GM18507 (cell line): ENCODE results near the gene CNTNAP2.

Experiments
- DNase-seq: peaks from one replicate; pipeline ENCODE4 v3.0.0; 2011; ENCODE audit warnings: low read depth; ENCODE audit not compliant: insufficient read length; ENCODE audit errors: extremely low spot score
- FAIRE-seq: peaks from 2 replicates; lab custom pipeline; 2011; peaks lifted over from hg19 to GRCh38; lab: Jason Lieb, UNC

CNTNAP2 gene

DNA sequence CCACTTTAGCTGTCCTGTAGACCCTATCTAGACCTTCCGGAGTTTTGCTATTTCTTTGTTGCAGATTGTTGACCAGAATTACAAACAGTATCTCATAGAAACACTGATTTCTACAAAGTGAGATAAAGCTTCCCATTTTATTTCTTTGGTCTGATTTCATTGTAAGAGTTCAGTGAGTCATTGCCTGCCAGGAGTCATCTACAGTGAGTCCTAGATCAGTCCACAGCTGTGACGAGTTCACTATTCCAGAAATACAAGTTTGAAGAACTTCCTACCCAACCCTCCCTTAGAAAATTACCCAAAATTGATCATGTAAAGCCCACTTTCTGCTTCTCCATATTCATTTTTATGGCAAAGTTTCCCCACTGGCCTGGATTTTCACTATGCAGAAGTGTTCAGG, 905.5 kb downstream of the CNTNAP2 start:
- DNase-seq (no peak), FAIRE-seq (no peak)

GRCh38 chr7:147023440-147023839, 906.8 kb downstream of the CNTNAP2 start:
- no peak for FAIRE-seq
- no peak for DNase-seq

DNA sequence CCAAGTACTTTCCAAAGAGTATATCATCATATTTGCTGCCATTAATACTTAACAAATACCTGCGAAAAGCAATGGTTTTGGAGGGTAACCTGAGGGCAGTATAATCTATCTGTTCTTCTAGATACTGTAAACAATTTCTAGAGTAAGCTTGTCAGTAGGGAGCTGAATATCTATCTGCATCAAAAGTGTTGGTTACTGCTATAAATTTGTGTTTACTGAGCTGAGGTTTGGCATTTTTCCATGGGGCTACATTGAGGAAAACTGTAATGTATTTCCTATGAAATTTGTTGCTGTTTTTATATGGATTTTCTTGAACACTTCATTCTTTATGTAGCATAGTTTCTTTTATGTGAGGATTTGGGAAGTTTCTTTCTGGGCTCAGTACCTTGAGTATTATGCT, 913.4 kb downstream of the CNTNAP2 start:
- FAIRE-seq, result no peak
- DNase-seq, result no peak

DNA sequence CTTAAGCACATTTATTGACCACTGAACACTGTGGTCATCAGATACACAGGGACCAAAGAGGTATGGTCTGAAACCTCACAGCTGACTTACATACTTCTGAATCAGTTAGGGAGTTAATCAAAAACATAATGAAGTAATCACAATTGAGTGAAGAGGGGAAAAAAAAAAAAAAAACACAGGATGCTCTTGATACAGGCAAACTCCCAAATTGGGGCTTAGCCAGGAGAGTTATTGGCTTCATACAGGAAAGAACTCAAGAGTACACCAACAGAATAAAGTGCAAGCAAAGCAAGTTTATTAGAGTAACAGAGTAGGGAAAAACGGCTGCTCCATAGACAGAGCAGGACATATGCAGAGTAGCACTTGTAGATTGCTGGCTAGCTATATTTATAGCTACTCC, 917.0 kb downstream of the CNTNAP2 start:
- FAIRE-seq (no peak), DNase-seq (no peak)

DNA sequence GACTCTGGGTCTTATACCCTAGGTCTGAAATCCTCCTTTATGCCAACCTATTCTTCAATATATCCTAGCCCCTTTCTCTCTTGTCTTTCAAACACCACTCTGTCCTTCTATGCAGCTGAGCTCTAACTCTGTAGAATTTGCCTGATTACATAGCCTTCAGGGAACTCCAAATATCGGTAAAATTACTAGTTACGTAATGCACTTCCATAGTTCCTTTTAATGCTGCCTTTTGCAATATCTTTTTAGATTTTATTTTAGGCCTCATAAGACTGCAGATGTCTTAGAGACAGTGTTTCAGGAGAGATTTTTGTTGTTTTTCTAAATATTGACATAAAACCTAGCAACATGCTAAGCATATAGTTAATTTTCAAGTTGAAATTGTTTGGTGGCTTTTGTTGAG, 924.8 kb downstream of the CNTNAP2 start:
- no peak for FAIRE-seq

GRCh38 chr7:147044941-147045340, 928.3 kb downstream of the CNTNAP2 start:
- DNase-seq, result no peak
- FAIRE-seq, result no peak

More for the DNA sequence above, 924.8 kb downstream of the CNTNAP2 start:
- no peak for DNase-seq

GRCh38 chr7:147047696-147048095, 931.1 kb downstream of the CNTNAP2 start:
- no peak for DNase-seq
- no peak for FAIRE-seq

GRCh38 chr7:147048864-147049263, 932.3 kb downstream of the CNTNAP2 start:
- DNase-seq (no peak), FAIRE-seq (no peak)

- no peak for FAIRE-seq
These were observed 936.2 kb downstream of the CNTNAP2 start for GRCh38 chr7:147052818-147053217.

GRCh38 chr7:147053746-147054145, 937.1 kb downstream of the CNTNAP2 start:
- no peak for DNase-seq

More at GRCh38 chr7:147052818-147053217, 936.2 kb downstream of the CNTNAP2 start:
- DNase-seq, result no peak

GRCh38 chr7:147060070-147060469, 943.5 kb downstream of the CNTNAP2 start:
- FAIRE-seq, result no peak
- no peak for DNase-seq

More at GRCh38 chr7:147053746-147054145, 937.1 kb downstream of the CNTNAP2 start:
- no peak for FAIRE-seq

DNA sequence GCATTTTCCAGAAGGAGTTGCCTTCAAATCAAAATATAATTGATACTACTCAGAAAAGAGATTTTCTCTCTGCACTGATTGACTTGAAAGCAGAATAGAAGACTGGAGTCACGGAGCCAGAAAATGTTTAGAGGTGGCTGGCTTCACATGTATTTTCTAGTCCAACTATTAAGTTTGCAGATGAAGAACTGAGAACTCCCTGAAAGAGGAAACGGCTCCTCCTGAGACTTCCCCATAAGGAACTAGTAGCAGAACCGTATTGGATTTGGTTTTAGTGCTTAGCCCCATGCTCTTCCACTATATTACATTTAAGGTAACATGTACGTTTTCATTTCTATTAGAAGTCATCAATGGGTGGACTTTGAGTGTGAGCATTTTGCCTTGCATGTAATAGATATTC, 946.3 kb downstream of the CNTNAP2 start:
- DNase-seq (no peak), FAIRE-seq (no peak)

GRCh38 chr7:147068842-147069241, 952.2 kb downstream of the CNTNAP2 start:
- FAIRE-seq (no peak), DNase-seq (no peak)

GRCh38 chr7:147069771-147070170, 953.2 kb downstream of the CNTNAP2 start:
- FAIRE-seq, result no peak
- no peak for DNase-seq

DNA sequence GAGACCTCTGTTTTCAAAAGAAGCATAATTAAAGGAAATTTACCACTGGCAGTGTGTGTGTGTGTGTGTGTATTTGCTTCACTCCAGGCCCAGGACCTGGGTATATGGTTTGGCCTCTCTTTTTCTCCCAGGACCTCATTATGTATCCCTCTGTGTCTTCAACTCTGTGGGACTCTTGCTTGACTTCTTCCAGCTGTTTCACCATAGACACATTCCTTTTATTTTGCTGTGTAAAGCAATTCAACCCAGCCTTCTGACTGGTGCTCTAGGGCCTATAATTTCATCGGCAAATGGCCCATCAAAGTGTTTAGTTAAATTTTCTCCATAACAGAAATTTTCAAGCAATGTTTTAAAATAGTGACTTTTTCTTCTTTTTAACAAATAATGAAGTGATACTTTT, 954.3 kb downstream of the CNTNAP2 start:
- DNase-seq (no peak), FAIRE-seq (no peak)

DNA sequence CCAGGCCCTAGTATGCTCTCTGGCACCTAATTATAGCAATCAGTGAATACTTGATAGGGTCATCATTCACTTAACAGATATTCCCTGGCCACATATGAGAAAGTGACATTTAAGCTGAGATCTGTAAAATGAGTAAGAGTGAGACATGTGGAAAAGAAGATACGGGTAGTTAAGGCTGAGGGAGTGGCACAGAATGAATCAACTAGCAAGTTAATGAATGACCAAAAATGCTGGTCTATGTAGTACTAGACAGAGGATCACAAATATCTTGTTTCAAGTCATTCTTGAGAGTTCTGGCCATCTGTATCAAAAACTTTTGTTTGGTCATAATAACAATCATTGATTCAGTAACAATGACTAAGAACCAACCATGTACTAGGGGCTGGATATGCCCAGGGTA, 954.9 kb downstream of the CNTNAP2 start:
- FAIRE-seq (no peak), DNase-seq (no peak)

DNA sequence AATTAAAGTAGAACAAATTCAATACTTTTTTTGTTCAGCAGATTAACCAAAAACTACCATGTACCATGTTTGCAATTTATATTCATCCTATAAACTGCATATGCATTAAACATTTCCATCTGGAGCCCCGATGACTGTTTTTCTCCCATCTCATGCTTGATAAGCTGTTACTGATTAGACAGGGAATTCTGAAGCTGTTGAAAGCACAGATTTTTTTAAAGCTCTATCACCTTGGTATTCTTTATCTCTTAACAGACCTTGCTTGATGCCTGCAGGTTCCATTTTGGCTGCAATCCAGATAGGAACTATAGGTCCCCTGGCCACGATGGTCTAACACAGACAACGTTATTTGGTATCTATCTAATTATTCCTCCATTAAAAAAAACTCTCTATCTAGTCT, 961.7 kb downstream of the CNTNAP2 start:
- no peak for DNase-seq
- no peak for FAIRE-seq

- FAIRE-seq (no peak), DNase-seq (no peak)
These were observed 962.5 kb downstream of the CNTNAP2 start for GRCh38 chr7:147079083-147079482.

- FAIRE-seq (no peak), DNase-seq (no peak)
These were observed 963.4 kb downstream of the CNTNAP2 start for GRCh38 chr7:147079921-147080420.

DNA sequence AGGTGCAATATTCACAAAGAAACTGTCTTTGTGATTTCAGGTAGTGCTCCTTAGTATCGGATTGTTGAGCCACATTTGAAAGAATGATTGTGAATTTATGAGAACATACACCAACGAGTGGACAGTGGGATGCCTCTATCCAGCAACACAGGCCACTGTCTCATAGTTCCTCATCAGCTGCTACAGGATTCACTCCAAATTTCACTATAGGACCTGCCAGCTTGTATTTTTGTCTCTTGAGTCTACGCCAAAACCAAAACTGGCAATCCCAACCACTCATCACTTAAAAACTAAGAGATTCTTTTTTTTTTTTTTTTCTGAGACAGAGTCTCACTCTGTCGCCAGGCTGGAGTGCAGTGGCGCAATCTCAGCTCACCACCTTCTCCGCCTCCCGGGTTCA, 964.5 kb downstream of the CNTNAP2 start:
- DNase-seq (no peak), FAIRE-seq (no peak)

DNA sequence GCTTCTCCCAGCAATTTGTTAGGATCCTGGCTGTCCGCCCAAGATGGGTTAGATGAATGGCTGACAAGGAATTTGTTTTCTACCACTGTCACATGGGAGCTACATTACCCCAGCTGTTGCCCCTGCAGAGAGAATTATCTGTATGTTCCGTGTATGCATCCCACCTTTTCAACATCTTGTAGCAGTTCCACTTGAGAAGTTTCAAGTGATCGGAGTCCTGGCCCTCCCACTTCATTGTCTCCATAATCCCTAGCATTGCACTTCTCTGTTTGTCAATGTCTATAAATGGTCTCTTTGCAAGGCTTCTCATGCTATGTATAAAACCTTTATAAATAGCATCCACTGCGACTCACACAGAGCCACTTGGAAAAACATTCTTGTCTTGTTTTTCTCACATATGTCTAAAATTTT, 972.5 kb downstream of the CNTNAP2 start:
- no peak for FAIRE-seq
- DNase-seq, result no peak

DNA sequence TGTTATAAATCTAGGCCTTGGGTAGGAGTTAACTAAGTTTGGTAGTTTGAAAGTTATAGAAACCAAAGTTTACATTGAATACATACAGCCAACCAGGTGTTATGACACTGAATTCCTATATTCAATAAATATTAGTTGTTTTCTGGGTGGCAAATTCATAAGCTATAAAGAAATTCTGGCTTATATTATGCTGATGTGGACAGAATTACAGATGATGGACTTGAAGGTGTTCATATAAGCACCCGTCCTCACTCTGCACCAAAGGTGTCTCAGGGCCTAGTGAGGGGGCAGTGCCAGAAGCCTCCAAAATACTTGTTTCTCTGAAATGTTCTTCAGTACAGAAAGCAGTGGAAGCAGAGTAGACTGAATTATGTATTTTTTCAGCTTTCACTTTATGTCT, 973.0 kb downstream of the CNTNAP2 start:
- DNase-seq (no peak), FAIRE-seq (no peak)
